Anterior cingulate cortex (tissue), 58 donors: ENCODE measurements around the gene STAMBPL1.
A peak's percentile ranks its signal among the peaks of the same experiment; 100 is the strongest.
"Not testable (repeated sequence)": the region's sequence is repeated elsewhere in the genome, so short reads cannot be mapped to it uniquely, and the experiment has no call there.

ENCODE experiments used
- DNase-seq, 58 donors: peaks; one replicate each; lab custom pipeline; 2025; lab: John Stamatoyannopoulos, UW

STAMBPL1 gene

DNA sequence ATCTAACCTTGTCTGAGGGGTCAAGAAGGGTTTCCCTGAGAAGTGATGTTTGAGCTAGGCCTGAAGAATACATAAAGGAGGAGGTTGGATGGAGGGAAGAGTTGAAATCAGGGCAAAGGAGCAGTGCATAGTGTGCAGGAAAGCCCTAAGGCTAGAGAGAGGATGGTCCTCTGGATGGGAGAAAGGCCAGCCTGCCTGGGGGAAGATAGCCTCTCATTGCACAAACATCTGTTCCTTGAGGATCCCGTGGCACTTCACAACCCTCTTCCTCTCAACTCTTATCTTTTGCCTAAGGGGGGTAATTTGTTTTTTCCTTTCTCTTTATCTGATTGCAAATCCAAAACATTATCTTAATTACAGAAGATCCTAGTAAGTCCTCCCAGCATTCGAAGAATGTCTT, 35.7 kb downstream of the STAMBPL1 start:
- no peak for DNase-seq

- DNase-seq: no peak
Measured at GRCh38 chr10:88916231-88916630, 36.2 kb downstream of the STAMBPL1 start.

DNA sequence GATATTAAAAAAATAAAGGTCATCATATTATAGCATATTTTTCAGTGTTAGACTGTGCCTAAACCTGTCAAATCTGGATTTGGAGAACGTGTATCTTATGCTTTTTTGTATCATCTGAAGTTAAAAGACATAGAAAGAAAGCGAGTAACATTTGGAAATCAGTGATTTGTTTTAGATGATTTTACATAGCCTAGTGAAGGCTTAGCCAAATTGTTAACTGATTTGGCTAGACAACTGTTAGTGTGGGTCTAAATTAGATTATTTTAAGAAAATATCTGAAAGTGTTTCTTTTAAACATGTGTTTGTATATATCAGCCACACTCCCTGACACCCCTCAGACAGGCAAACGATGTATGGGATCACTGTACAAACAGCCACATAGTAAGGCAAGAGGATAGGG, 36.9 kb downstream of the STAMBPL1 start:
- no peak for DNase-seq

DNA sequence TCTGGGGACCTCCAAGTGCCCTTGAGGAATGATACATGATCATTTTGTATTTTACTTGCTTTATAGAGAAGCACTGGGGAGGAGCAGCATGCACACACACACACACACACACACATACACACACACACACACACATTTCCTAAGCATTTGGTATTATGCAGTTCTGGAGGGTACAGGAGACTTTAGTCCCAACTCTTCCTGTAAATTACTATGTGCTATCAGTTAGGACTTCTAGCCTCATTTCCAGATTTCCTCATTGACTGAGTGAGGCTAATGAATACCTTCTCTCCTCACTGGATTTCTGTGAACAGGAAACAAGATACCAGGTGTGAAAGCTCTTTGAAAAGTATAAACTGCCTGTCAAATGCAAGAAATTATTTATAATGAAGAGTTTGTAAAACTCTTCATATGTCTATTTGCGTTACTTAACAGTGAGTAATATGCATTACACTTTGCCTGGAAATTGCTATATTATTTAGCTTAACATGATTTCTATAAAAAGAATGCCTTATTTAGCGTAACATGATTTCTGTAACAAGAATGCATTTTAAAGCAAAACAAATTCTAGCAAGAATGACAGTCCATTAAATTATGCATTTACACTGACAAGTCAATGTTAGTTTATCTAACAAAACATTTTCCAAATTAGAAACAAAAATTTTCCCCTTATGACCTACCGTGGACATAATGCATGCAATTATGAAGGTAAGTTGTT, 38.3 kb downstream of the STAMBPL1 start:
- no peak for DNase-seq

DNA sequence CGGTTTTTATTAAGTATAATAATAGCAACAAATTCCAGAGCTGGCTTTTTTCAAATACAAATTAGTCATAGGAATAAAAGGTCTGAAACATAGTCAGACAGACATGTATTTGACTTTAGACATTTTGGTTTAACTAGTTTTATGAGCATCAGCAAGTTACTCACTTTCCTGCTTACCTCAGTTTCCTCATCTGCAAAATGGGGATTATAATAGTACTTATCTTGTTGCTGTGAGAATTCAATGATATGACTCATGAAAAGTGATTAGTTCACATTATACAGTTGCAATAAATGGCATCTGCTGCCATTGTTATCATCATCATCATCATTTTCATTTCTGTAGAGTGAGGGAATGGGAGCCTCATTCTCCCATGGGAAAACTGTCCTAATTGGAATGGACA, 39.0 kb downstream of the STAMBPL1 start:
- no peak for DNase-seq

GRCh38 chr10:88920198-88920597, 40.2 kb downstream of the STAMBPL1 start:
- no peak for DNase-seq

- DNase-seq: no peak
Measured at GRCh38 chr10:88920986-88921593, 41.0 kb downstream of the STAMBPL1 start.

- no peak for DNase-seq
Measured at GRCh38 chr10:88922041-88922440, 42.0 kb downstream of the STAMBPL1 start.

DNA sequence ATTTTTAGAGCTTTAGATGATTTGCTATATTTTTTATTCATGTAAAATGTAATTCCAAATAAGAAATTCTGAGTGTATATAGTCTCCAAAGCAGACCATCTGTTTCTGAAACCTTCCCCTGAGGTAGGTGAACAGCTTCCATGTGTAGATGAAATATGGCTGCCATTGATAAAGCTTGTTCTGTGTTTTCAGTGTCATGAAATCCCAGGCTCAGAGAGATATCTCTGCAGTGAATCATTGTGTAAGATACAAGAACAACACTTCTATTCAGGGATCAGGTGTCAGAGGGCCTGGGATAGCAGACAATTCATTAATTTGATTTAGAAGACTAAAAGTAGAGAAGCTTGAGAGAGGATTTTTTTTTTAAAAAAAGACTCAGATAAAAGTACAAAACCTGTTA, 43.5 kb downstream of the STAMBPL1 start:
- DNase-seq: no peak

DNA sequence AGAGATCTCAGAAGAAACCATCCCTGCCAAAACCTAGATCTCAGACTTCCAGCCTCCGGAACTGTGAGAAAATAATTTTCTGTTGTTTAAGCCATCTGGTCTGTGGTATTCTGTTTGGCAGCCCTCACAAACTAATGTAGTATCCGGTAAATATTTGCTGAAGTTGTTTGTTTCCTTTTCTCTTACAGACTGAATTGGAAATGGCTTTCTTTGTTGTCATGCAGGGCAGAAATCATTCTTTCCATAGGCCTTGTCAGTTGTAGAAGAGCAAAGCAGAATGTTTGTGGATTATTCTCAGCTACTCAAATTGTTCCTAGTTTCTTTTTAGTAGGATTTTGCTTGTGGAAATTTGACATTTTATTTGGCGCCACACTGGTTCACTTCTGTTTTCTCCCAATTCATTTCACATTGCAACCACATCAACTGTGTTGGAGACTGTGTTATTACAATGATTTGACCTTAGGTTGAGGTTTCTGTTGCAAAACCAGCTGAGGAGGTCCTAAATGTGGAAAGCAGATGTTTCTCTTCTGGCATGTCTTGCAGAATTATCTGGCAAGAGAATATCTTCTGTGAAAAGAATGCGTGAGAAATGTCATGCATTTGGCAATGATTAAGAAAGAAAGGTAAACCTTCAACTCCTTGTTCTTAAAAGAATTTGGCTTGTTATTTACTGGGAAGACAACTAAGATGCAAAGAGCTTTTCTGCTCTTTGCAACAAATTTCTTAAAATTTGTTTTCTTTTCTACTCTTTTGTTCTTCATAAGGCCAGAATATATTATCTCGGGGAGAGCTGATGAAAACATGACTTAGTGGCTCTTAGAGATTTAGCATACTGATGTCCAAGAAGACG, 46.7 kb downstream of the STAMBPL1 start:
- peak in 1 of 58 donors; percentile 13 for DNase-seq

GRCh38 chr10:88927416-88927690, 47.3 kb downstream of the STAMBPL1 start:
- no peak for DNase-seq

DNA sequence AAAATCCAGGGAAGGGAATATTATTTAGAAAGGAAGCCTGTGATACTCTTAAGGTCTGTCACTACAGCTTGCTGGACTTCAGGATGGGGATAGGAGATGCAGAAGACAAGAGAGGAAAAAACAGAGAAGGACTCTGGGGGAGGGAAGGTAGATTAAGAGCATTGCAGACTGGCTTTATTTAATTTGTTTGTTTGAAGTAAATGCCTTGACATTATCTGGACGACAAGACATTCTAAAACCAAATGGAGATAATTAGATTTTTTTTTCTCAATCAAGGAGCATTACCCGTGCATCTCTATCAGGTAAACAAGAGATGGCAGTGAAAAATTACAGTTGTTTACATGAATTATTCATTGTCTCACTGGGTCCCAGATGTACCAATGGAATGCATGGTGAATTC, 48.2 kb downstream of the STAMBPL1 start:
- DNase-seq: no peak

DNA sequence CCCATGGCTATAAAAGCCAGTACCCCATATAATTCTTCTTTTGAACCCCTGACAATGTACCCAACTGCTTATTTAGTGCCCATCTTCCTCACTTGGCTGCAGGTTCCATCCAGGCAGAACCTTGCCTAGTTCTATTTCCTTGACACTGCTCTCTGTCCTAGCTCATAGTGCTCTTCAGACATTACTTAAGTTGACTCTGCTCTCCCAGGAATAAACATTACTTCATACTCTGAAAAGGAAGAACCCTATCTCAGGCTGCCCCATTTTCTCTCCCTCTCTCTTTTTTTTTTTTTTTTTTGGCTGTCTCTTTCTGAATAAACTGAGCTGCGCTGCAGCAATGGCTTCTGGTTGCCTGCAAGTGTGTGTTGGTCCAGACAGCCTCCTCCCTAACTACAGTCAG, 51.5 kb downstream of the STAMBPL1 start:
- no peak for DNase-seq

DNA sequence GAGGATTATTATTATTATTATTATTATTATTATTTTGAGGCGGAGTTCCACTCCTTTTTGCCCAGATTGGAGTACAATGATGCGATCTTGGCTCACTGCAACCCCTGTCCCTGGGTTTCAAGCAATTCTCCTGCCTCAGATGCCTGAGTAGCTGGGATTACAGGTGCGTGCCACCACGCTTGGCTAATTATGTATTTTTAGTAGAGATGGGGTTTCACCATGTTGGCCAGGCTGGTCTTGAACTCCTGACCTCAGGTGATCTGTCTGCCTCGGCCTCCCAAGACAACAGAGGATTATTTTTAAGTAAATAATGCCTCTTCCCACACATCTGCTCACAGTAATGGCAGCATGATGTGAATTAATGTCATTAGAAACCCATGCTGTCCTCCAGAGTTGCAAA, 52.0 kb downstream of the STAMBPL1 start:
- DNase-seq: not testable (repeated sequence)

GRCh38 chr10:88932539-88933256, 52.7 kb downstream of the STAMBPL1 start:
- DNase-seq: peak in 40 of 58 donors; percentile 4 to 73 (median 30)

- no peak for DNase-seq
Measured at GRCh38 chr10:88933564-88933963, 53.5 kb downstream of the STAMBPL1 start.

GRCh38 chr10:88934900-88935672, 55.0 kb downstream of the STAMBPL1 start:
- DNase-seq: peak in 53 of 58 donors; percentile 12 to 83 (median 50)

DNA sequence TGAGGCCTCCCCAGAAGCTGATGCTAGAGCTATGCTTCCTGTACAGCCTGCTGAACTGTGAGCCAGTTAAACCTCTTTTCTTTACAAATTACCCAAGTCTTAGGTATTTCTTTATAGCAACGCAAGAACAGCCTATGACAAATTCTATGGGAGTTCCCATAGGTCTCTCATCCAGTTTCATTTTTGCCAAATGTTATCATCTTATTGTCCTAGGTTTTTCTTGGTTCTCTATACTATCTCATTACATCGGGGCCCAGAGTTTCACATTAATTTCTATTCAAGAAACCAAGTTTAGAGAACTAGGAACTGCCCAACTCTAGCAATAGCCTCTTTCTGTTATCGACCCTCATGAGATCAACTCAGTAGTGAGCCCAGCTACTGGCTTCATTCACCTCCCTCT, 56.6 kb downstream of the STAMBPL1 start:
- DNase-seq: no peak

- DNase-seq: no peak
Measured at GRCh38 chr10:88938039-88938438, 58.0 kb downstream of the STAMBPL1 start.

- DNase-seq: no peak
Measured at GRCh38 chr10:88938938-88939337, 58.9 kb downstream of the STAMBPL1 start.
